Type B pancreatic cell (in vitro differentiated cells): ENCODE measurements around the gene FUT7. TPM values are rescaled to one million over a fixed set of nuclear protein-coding genes. Genes with fewer than 3 reads are reported as not detected.

Experiments used
- DNase-seq: peaks from one replicate; pipeline ENCODE4 v3.0.0; 2021; ENCODE audit warnings: mixed read lengths; ENCODE audit not compliant: unreplicated experiment; ENCODE audit errors: extremely low spot score
- H3K27ac Mint-ChIP-seq: 2 replicates; pipeline ENCODE4 v1.8.0; 2021; ENCODE audit warnings: mild to moderate bottlenecking, mixed read lengths
- H3K27me3 Mint-ChIP-seq: 2 replicates; pipeline ENCODE4 v1.8.0; 2021; ENCODE audit warnings: mixed read lengths
- H3K36me3 Mint-ChIP-seq: 2 replicates; pipeline ENCODE4 v1.8.0; 2021; ENCODE audit warnings: mixed read lengths
- H3K4me1 Mint-ChIP-seq: one replicate; pipeline ENCODE4 v1.8.0; 2021; ENCODE audit warnings: mixed read lengths; ENCODE audit not compliant: unreplicated experiment
- H3K4me3 Mint-ChIP-seq: 2 replicates; pipeline ENCODE4 v1.8.0; 2021; ENCODE audit warnings: mild to moderate bottlenecking, mixed read lengths
- H3K9me3 Mint-ChIP-seq: 2 replicates; pipeline ENCODE4 v1.8.0; 2021; ENCODE audit warnings: mixed read lengths
- total RNA-seq: library from RNA; stranded (reverse); gene quantifications from 2 replicates; pipeline ENCODE4 v1.2.1, GENCODE V29; 2021; ENCODE audit warnings: low replicate concordance
- TF ChIP-seq, protein P1 (sequence below): fragments of 200-600 bp; sonication (generic); conservative IDR thresholded peaks from 2 replicates; pipeline ENCODE4 v1.5.0; 2021; ENCODE audit warnings: antibody characterized with exemption, mild to moderate bottlenecking

FUT7 gene
- total RNA-seq, 1 donor from 2014 or later = not detected

DNA sequence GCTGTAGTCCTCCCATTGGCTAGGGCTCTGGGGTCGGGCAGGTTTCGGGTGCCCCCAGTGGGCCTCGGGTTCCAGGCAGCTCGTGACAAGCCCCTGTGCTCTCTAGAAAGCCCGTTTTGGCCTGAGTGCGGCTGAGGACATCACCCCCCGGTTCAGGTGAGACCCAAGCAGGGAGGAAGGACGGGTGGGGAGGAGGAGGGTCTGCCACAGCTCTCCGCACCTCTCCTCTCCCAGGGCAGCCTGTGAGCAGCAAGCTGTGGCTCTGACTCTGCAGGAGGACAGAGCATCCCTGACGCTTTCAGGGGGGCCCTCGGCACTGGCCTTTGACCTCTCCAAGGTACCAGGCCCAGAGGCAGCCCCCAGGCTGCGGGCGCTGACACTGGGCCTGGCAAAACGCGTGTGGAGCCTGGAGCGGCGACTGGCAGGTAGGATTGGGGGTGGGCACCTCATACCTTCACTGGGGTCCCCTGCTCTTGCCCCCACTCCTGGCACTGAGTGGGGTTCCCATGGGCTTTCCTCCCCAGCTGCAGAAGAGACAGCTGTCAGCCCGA, 39.0 kb downstream of the FUT7 start:
- H3K4me3 Mint-ChIP-seq = peak overlapping the region; percentile 86

DNA sequence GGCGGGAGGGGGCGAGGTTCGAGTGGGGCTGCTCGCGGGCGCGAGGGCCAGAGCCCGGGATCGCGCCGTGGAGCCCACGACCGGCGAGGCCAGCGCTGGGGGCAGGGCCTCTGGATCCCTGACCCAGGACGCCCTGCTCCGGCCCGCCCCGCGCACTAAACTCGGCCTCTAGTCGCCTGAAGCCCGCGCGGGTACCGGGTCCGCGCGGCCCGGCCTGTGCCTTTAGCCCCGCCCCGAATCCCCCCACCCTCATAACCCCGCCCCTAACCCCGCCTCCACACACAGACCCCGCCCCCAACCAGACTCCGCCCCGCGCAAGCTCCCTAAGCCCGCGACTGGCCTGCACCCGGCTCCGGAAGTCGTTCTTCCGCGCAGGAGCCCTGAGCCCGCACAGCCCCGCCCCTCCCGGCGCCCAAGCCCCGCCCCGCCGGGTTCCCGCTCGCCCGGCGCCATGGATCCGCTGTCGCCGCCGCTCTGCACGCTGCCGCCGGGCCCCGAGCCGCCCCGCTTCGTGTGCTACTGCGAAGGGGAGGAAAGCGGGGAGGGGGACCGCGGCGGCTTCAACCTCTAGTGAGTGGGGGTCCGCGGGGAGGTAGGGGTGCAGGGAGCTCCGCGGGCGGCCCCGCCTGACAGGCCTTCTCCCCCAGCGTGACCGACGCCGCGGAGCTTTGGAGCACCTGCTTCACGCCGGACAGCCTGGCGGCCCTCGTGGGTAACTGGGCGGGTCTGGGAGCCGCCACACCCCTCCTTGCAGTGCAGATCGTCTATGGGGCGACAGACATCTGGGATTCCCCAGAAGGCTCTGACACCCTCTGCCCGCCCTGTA, 39.7 kb downstream of the FUT7 start, which contains the start of gene PAXX:
TSS of gene PAXX (plus strand) at position 430 of the 826 bp plus-strand sequence. CDS start at position 452, 22 bp downstream.
- Mint-ChIP-seq H3K4me1 (peaks cover 7% of the 10 kb centered on the region), H3K9me3 (no peaks in the 10 kb centered on the region), H3K4me3 (peak within 1 kb of the TSS; percentile 86), H3K27me3 (peaks cover 3% of the 10 kb centered on the region), H3K36me3 (no peaks in the 10 kb centered on the region), H3K27ac (peak within 1 kb of the TSS; percentile 74)
- TF ChIP-seq, protein P1, sequence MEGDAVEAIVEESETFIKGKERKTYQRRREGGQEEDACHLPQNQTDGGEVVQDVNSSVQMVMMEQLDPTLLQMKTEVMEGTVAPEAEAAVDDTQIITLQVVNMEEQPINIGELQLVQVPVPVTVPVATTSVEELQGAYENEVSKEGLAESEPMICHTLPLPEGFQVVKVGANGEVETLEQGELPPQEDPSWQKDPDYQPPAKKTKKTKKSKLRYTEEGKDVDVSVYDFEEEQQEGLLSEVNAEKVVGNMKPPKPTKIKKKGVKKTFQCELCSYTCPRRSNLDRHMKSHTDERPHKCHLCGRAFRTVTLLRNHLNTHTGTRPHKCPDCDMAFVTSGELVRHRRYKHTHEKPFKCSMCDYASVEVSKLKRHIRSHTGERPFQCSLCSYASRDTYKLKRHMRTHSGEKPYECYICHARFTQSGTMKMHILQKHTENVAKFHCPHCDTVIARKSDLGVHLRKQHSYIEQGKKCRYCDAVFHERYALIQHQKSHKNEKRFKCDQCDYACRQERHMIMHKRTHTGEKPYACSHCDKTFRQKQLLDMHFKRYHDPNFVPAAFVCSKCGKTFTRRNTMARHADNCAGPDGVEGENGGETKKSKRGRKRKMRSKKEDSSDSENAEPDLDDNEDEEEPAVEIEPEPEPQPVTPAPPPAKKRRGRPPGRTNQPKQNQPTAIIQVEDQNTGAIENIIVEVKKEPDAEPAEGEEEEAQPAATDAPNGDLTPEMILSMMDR = no peak
- peak; percentile 93 for DNase-seq

More for the DNA sequence above, 39.0 kb downstream of the FUT7 start:
- Mint-ChIP-seq H3K9me3 (no peaks in the 10 kb centered on the region), H3K4me1 (peaks cover 7% of the 10 kb centered on the region), H3K36me3 (no peaks in the 10 kb centered on the region), H3K27me3 (peaks cover 5% of the 10 kb centered on the region), H3K27ac (peak overlapping the region; percentile 74)
- no peak for DNase-seq
- TF ChIP-seq, protein P1 = no peak

DNA sequence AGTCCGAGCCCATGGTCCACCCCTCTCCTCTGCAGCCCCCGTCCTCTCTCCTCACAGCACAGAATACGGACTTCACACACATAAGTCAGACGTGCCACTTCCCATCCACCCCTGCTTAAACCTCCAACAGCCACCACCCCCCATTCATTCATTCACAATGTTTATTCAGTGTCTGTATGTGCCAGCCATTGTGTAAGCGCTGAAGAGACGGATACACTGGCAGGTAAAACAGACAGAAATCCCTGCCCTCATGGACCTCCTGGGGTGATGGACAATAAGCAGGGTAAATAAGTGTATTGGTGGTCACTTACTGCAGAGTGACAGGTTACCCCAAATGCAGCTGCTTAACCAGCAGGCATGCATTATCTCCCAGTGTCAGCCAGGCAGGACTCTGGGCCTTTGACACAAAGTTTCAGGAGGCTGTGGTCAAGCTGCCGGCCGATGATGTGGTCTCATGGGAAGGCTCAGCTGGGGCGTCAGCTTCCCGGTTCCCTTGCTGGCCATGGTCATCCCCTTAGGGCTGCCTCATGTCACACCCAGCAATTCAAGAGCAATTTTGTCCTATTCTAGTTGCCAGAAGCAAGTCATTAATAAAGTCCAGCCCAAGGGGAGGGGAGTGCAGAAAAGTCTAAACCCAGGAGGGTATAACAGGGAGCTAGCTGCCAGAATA, 41.5 kb downstream of the FUT7 start:
- TF ChIP-seq, protein P1 = no peak
- no peaks in the 10 kb centered on the region for H3K9me3 Mint-ChIP-seq
- peak overlapping the region; percentile 67 for H3K27ac Mint-ChIP-seq
- H3K27me3 Mint-ChIP-seq = peaks cover 6% of the 10 kb centered on the region
- no peaks in the 10 kb centered on the region for H3K36me3 Mint-ChIP-seq
- H3K4me1 Mint-ChIP-seq = peaks cover 7% of the 10 kb centered on the region
- DNase-seq = no peak
- H3K4me3 Mint-ChIP-seq = peak overlapping the region; percentile 82

DNA sequence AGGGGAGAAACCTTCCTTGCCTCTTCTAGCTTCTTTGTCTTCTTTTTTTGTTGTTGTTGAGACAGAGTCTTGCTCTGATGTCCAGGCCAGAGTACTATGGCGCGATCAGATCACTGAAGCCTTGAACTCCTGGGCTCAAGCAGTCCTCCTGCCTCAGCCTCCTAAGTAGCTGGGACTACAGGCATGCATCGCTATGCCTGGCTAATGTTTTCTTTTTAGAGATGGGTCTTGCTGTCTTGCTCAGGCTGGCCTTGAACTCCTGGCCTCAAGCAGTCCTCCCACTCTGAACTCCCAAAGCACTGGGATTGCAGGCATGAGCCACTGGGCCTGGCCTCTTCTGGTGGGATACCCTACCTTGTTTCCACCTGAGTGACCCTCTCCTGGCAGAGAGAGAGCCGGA, 43.0 kb downstream of the FUT7 start:
- Mint-ChIP-seq H3K4me1 (peaks cover 7% of the 10 kb centered on the region), H3K27ac (peak overlapping the region; percentile 17), H3K9me3 (no peaks in the 10 kb centered on the region), H3K27me3 (peaks cover 9% of the 10 kb centered on the region), H3K36me3 (no peaks in the 10 kb centered on the region), H3K4me3 (no peak overlapping the region)
- DNase-seq = no peak
- TF ChIP-seq, protein P1 = no peak

DNA sequence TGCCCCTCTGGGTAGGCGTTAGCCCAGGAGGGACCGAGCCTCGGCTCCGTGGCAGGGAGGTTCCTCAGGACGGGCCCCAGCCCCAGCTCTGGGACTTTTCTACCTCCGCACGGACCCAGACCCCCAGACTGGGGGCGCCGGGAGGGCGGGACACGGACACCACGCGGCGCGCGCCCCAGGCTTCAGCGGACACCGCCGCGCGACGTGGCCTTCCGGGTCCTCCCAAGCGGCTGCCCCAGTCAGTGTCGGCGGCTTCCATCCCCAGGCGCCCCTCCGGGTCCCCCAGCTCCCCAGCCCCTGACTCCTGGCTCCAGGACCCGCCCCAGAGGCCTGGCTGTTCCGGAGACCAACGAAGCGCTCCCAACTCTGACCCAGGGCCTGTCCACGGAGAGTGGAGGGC, 46.0 kb downstream of the FUT7 start:
- Mint-ChIP-seq H3K9me3 (no peaks in the 10 kb centered on the region), H3K27me3 (peaks cover 11% of the 10 kb centered on the region), H3K4me1 (peaks cover 8% of the 10 kb centered on the region), H3K27ac (no peak overlapping the region), H3K36me3 (no peaks in the 10 kb centered on the region), H3K4me3 (no peak overlapping the region)
- TF ChIP-seq, protein P1 = no peak
- no peak for DNase-seq
